ENCODE measurements around the gene TNRC6C.

Gene TNRC6C

DNA sequence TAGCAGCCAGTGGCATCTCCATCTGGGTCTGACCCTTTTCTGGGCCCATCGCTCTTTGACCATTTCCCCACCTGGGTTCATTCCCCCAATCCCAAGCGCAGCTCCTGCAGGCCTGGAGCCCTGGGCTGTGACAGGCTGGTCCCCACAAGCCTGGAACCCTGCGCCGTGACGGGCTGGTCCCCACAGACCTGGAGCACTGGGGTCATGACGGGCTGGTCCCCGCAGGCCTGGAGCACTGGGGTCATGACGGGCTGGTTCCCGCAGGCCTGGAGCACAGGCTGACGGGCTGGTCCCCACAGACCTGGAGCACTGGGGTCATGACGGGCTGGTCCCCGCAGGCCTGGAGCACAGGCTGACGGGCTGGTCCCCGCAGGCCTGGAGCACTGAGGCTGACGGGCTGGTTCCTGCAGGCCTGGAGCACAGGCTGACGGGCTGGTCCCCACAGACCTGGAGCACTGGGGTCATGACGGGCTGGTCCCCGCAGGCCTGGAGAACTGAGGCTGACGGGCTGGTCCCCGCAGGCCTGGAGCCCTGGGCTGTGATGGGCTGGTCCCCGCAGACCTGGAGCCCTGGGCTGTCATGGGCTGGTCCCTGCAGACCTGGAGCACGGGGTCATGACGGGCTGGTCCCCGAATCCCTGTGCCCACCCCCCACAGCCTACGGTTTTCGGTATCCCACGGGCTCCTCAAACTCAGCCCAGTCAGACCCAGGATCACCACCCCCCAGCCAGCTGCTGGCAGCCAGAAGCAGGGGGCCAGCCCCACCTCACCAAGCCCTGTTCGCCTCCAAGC, 153.4 kb downstream of the TNRC6C start (continued):
- TF ChIP-seq ZNF555 (tag by site-specific recombination; conservative IDR thresholded peaks at IDR 0.05), result no peak
- no peak for TF ChIP-seq GLI4 (tag by site-specific recombination; IDR thresholded peaks at IDR 0.05)
- TF ChIP-seq ZNF302 (tag by site-specific recombination; IDR thresholded peaks at IDR 0.05; ENCODE audit: low read depth), result no peak
- TF ChIP-seq ZNF677 (tag by site-specific recombination; IDR thresholded peaks at IDR 0.05), result no peak

GRCh38 chr17:78112518-78113471, 154.3 kb downstream of the TNRC6C start:
- POLR2A ChIA-PET, result interaction anchor here (1.2 kb wide), 1 partner anchor 74 kb away, joined by 3 read pairs; no protein-coding TSS in a partner anchor
- TF ChIP-seq ZNF747 (tag by site-specific recombination; IDR thresholded peaks at IDR 0.05) (no peak), CTCF (tag by site-specific recombination; IDR thresholded peaks at IDR 0.05) (peak; percentile 96), BCL11A (tag by site-specific recombination; IDR thresholded peaks at IDR 0.05; ENCODE audit: low read depth) (no peak), FEZF1 (tag by site-specific recombination; IDR thresholded peaks at IDR 0.05) (no peak), ZNF354C (tag by site-specific recombination; IDR thresholded peaks at IDR 0.05; ENCODE audit: borderline replicate concordance, low read depth) (no peak), IKZF3 (tag by site-specific recombination; IDR thresholded peaks at IDR 0.05) (no peak), ZBTB17 (tag by site-specific recombination; IDR thresholded peaks at IDR 0.05) (0 out of 2 replicates have a peak, but pooled peaks have one; percentile 25), ZNF394 (tag by site-specific recombination; IDR thresholded peaks at IDR 0.05; ENCODE audit: borderline replicate concordance) (no peak), ZNF335 (tag by site-specific recombination; conservative IDR thresholded peaks at IDR 0.05) (0 out of 2 replicates have a peak, but pooled peaks have one; percentile 20), ZNF513 (tag by site-specific recombination; IDR thresholded peaks at IDR 0.05) (no peak), PBX3 (CRISPR knock-in tag; IDR thresholded peaks at IDR 0.05) (peak; percentile 69; the same call in 1 of the 2 replicates), ZSCAN23 (tag by site-specific recombination; IDR thresholded peaks at IDR 0.05) (no peak), ZNF623 (tag by site-specific recombination; IDR thresholded peaks at IDR 0.05) (peak; percentile 34; the same call in 1 of the 2 replicates), ZNF571 (tag by site-specific recombination; IDR thresholded peaks at IDR 0.05) (no peak), ZNF248 (tag by site-specific recombination; IDR thresholded peaks at IDR 0.05) (no peak), ZSCAN30 (tag by site-specific recombination; IDR thresholded peaks at IDR 0.05) (peak; percentile 59), GLIS2 (tag by site-specific recombination; IDR thresholded peaks at IDR 0.05) (peak; percentile 57), ZNF514 (tag by site-specific recombination; IDR thresholded peaks at IDR 0.05) (no peak), KLF17 (tag by site-specific recombination; IDR thresholded peaks at IDR 0.05) (peak; percentile 42; the same call in 1 of the 2 replicates)
- TF ChIP-seq, protein P1, sequence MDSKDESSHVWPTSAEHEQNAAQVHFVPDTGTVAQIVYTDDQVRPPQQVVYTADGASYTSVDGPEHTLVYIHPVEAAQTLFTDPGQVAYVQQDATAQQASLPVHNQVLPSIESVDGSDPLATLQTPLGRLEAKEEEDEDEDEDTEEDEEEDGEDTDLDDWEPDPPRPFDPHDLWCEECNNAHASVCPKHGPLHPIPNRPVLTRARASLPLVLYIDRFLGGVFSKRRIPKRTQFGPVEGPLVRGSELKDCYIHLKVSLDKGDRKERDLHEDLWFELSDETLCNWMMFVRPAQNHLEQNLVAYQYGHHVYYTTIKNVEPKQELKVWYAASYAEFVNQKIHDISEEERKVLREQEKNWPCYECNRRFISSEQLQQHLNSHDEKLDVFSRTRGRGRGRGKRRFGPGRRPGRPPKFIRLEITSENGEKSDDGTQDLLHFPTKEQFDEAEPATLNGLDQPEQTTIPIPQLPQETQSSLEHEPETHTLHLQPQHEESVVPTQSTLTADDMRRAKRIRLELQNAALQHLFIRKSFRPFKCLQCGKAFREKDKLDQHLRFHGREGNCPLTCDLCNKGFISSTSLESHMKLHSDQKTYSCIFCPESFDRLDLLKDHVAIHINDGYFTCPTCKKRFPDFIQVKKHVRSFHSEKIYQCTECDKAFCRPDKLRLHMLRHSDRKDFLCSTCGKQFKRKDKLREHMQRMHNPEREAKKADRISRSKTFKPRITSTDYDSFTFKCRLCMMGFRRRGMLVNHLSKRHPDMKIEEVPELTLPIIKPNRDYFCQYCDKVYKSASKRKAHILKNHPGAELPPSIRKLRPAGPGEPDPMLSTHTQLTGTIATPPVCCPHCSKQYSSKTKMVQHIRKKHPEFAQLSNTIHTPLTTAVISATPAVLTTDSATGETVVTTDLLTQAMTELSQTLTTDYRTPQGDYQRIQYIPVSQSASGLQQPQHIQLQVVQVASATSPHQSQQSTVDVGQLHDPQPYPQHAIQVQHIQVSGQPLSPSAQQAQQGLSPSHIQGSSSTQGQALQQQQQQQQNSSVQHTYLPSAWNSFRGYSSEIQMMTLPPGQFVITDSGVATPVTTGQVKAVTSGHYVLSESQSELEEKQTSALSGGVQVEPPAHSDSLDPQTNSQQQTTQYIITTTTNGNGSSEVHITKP (tag by site-specific recombination; IDR thresholded peaks at IDR 0.05), result no peak

More at GRCh38 chr17:78112518-78113471, 154.3 kb downstream of the TNRC6C start:
- Histone ChIP-seq H3K9me3 (ENCODE audit: control insufficient read depth, insufficient read depth, low read depth, low read length) (no peaks in the 10 kb centered on the region), H3K36me3 (ENCODE audit: control insufficient read depth in 2 of 2, insufficient read depth in 1 of 2, low read length in 2 of 2) (no peaks in the 10 kb centered on the region), H3K4me1 (ENCODE audit: control insufficient read depth, insufficient read depth, low read length) (no peaks in the 10 kb centered on the region), H3K4me3 (ENCODE audit: low read depth, low read length) (no peak overlapping the region), H3K27ac (ENCODE audit: extremely low read depth, low read depth, low read length) (no peak overlapping the region)
- CTCF ChIA-PET, result interaction anchor here (0.6 to 5.3 kb wide), 21 partner anchors 10 to 743 kb away, joined by 3 to 53 read pairs (median 6); partner anchors contain the start of genes AFMID, TK1 and TMC6

Data from HEK293 (cell line).